GM23338 (cell line): ENCODE data around the gene DNAL4. TPM values are rescaled to one million over a fixed set of nuclear protein-coding genes. Genes with fewer than 3 reads are reported as not detected.
A peak's percentile ranks its signal among the peaks of the same experiment; 100 is the strongest.

Experiments used
- ATAC-seq: fragments of 200-7000 bp; cut with Tn5 transposase; 3 replicates; pipeline ENCODE4 v1.9.1; 2020
- DNase-seq: peaks from one replicate; pipeline ENCODE4 v3.0.0-alpha.2; 2015; ENCODE audit warnings: low spot score
- H2AFZ ChIP-seq: fragments of 200-600 bp; sonication (generic); 2 replicates; pipeline ENCODE4 v1.8.0; 2016; ENCODE audit warnings: antibody characterized with exemption, mild to moderate bottlenecking, moderate library complexity
- H3F3A ChIP-seq: fragments of 200-600 bp; sonication (generic); replicated peaks from 2 replicates; pipeline ENCODE4 v1.8.0; 2017; ENCODE audit warnings: antibody characterized with exemption, mixed run types, low read depth
- H3K27ac ChIP-seq: fragments of 200-600 bp; sonication (generic); 2 replicates; pipeline ENCODE4 v1.6.1; 2016; ENCODE audit warnings: low read depth
- H3K27me3 ChIP-seq: fragments of 200-600 bp; sonication (generic); 2 replicates; pipeline ENCODE4 v1.8.0; 2016; ENCODE audit warnings: mild to moderate bottlenecking, mixed run types, moderate library complexity; ENCODE audit not compliant: insufficient read depth
- H3K36me3 ChIP-seq: fragments of 200-600 bp; sonication (generic); 2 replicates; pipeline ENCODE4 v1.8.0; 2016; ENCODE audit warnings: mild to moderate bottlenecking; ENCODE audit not compliant: insufficient read depth
- H3K4me1 ChIP-seq: fragments of 200-600 bp; sonication (generic); 2 replicates; pipeline ENCODE4 v1.8.0; 2016; ENCODE audit warnings: mild to moderate bottlenecking, moderate library complexity; ENCODE audit not compliant: insufficient read depth
- H3K4me2 ChIP-seq: fragments of 200-600 bp; sonication (generic); 2 replicates; pipeline ENCODE4 v1.7.1; 2017; ENCODE audit warnings: mixed run types
- H3K4me3 ChIP-seq: fragments of 200-600 bp; sonication (generic); 2 replicates; pipeline ENCODE4 v1.6.1; 2016; ENCODE audit warnings: mixed run types
- H3K79me2 ChIP-seq: fragments of 200-600 bp; sonication (generic); replicated peaks from 2 replicates; pipeline ENCODE4 v1.8.0; 2017; ENCODE audit warnings: mild to moderate bottlenecking; ENCODE audit not compliant: insufficient read depth
- H3K9me2 ChIP-seq: fragments of 200-600 bp; sonication (generic); 2 replicates; pipeline ENCODE4 v1.8.0; 2017; ENCODE audit not compliant: insufficient read depth
- H4K20me1 ChIP-seq: fragments of 200-600 bp; sonication (generic); replicated peaks from 2 replicates; pipeline ENCODE4 v1.8.0; 2017; ENCODE audit warnings: mild to moderate bottlenecking; ENCODE audit not compliant: insufficient read depth
- H3K27ac Mint-ChIP-seq: 2 replicates; pipeline ENCODE4 v1.8.0; 2020; ENCODE audit warnings: inconsistent platforms, mild to moderate bottlenecking, moderate library complexity, mixed read lengths
- H3K27me3 Mint-ChIP-seq: 3 replicates; pipeline ENCODE4 v1.8.0; 2022; ENCODE audit warnings: low read depth, mild to moderate bottlenecking, moderate library complexity, mixed read lengths, inconsistent platforms; ENCODE audit not compliant: insufficient read depth, poor library complexity
- H3K36me3 Mint-ChIP-seq: 3 replicates; pipeline ENCODE4 v1.8.0; 2021; ENCODE audit warnings: low read depth, mild to moderate bottlenecking, inconsistent platforms, moderate library complexity, mixed read lengths
- H3K4me1 Mint-ChIP-seq: 3 replicates; pipeline ENCODE4 v1.8.0; 2020; ENCODE audit warnings: mild to moderate bottlenecking, inconsistent platforms, mixed read lengths
- H3K4me3 Mint-ChIP-seq: 3 replicates; pipeline ENCODE4 v1.8.0; 2021; ENCODE audit warnings: moderate library complexity, mild to moderate bottlenecking, inconsistent platforms, mixed read lengths
- H3K9me3 Mint-ChIP-seq: 3 replicates; pipeline ENCODE4 v1.8.0; 2020; ENCODE audit warnings: moderate library complexity, mild to moderate bottlenecking, inconsistent platforms, mixed read lengths
- CREB1 ChIP-seq: fragments of 250-450 bp; sonication (Bioruptor Pico); IDR thresholded peaks from 2 replicates; pipeline ENCODE4 v1.5.0; 2020; ENCODE audit warnings: low read depth, mild to moderate bottlenecking, moderate library complexity
- EZH2 ChIP-seq: fragments of 200-600 bp; sonication (generic); IDR thresholded peaks from one replicate; pipeline ENCODE4 v1.8.0; 2017; ENCODE audit warnings: antibody characterized with exemption, mild to moderate bottlenecking, low read depth; ENCODE audit not compliant: unreplicated experiment
- JUNB ChIP-seq: IDR thresholded peaks from one replicate; pipeline ENCODE4 v1.6.1; 2016; ENCODE audit warnings: antibody characterized with exemption; ENCODE audit not compliant: unreplicated experiment
- NANOG ChIP-seq: IDR thresholded peaks from 2 replicates; pipeline ENCODE4 v1.6.1; 2016; ENCODE audit warnings: antibody characterized with exemption, borderline replicate concordance
- POLR2AphosphoS5 ChIP-seq: IDR thresholded peaks from 2 replicates; pipeline ENCODE4 v1.6.1; 2016; ENCODE audit warnings: antibody characterized with exemption, low read depth
- ZNF331 ChIP-seq: fragments of 250-450 bp; sonication (Bioruptor Pico); IDR thresholded peaks from 2 replicates; pipeline ENCODE4 v1.5.0; 2020; ENCODE audit warnings: low read depth, mild to moderate bottlenecking, moderate library complexity
- polyA plus RNA-seq: library from polyadenylated mRNA; unstranded; fragments of >200 nt; fragmentation: Nextera tagmentation; extraction: Ambion mirVana; gene quantifications from 2 replicates; pipeline ENCODE4 v1.2.1, GENCODE V29; 2016
- total RNA-seq: library from RNA; depleted of rRNA; stranded (reverse); fragments of >200 nt; shearing (Covaris generic); gene quantifications from 2 replicates; pipeline ENCODE4 v1.2.3, GENCODE V29; 2014
- TF ChIP-seq, protein P1 (sequence below): IDR thresholded peaks from 2 replicates; pipeline ENCODE4 v1.6.1; 2016; ENCODE audit warnings: antibody characterized with exemption
- TF ChIP-seq, protein P2 (sequence below), 2 experiments: fragments of 200-600 bp in 1 of 2; sonication (generic) in 1 of 2; conservative IDR thresholded peaks; 2 replicates each; pipeline versions ENCODE4 v1.5.1 to v1.6.1; 2016 to 2017; ENCODE audit warnings: antibody characterized with exemption in 2 of 2, low read depth in 2 of 2, mild to moderate bottlenecking in 2 of 2, moderate library complexity in 1 of 2
- TF ChIP-seq, protein P3 (sequence below): IDR thresholded peaks from one replicate; pipeline ENCODE4 v1.6.1; 2018; ENCODE audit warnings: antibody characterized with exemption; ENCODE audit not compliant: unreplicated experiment

The DNAL4 gene
- total and polyA plus RNA-seq, 2 experiments from 2014 or later, result 9.3 to 10.0 TPM

DNA sequence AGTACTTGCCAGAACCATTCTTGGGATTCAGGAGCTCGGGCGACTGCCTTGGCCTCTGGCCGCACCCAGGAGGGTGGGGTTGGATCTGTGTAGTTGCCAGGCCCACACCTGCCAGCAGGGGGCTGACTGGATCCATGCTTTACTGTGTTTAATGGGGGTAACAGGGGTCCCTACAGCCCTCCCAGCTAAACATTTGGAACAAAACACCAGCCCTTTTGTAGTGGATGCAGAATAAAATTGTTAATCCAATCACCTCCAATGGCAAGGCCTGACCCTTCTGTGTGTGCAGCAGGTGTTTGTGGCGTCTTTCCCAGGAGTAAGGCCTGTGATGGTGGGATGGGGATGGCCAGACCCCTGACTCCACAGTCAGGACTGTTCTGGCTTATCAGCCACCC, 60.6 kb downstream of the DNAL4 start:
- H3K36me3 ChIP-seq, result peaks cover 7% of the 10 kb centered on the region; the same call in 1 of the 2 replicates
- H4K20me1 ChIP-seq, result peaks cover 11% of the 10 kb centered on the region; the same call in 1 of the 2 replicates
- ATAC-seq (peak; percentile 78), DNase-seq (peak; percentile 76)
- Mint-ChIP-seq H3K27me3 (peaks cover 24% of the 10 kb centered on the region), H3K4me1 (peaks cover 6% of the 10 kb centered on the region; the same call in 2 of the 3 replicates), H3K36me3 (peaks cover 58% of the 10 kb centered on the region), H3K27ac (no peak overlapping the region), H3K4me3 (no peak overlapping the region), H3K9me3 (no peaks in the 10 kb centered on the region)
- H3F3A ChIP-seq, result 0 out of 2 replicates have a peak, but pooled peaks cover 4% of the 10 kb centered on the region
- no peaks in the 10 kb centered on the region for H3K27me3 ChIP-seq
- H3K4me3 ChIP-seq, result no peak overlapping the region
- no peaks in the 10 kb centered on the region for H3K4me1 ChIP-seq
- no peak overlapping the region for H3K27ac ChIP-seq
- H2AFZ ChIP-seq, result no peak overlapping the region
- TF ChIP-seq JUNB (no peak), CREB1 (CRISPR knock-in tag) (no peak), POLR2AphosphoS5 (no peak), EZH2 (no peak), ZNF331 (CRISPR knock-in tag) (no peak)
- TF ChIP-seq, protein P1, sequence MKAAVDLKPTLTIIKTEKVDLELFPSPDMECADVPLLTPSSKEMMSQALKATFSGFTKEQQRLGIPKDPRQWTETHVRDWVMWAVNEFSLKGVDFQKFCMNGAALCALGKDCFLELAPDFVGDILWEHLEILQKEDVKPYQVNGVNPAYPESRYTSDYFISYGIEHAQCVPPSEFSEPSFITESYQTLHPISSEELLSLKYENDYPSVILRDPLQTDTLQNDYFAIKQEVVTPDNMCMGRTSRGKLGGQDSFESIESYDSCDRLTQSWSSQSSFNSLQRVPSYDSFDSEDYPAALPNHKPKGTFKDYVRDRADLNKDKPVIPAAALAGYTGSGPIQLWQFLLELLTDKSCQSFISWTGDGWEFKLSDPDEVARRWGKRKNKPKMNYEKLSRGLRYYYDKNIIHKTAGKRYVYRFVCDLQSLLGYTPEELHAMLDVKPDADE, result no peak
- TF ChIP-seq, protein P2, sequence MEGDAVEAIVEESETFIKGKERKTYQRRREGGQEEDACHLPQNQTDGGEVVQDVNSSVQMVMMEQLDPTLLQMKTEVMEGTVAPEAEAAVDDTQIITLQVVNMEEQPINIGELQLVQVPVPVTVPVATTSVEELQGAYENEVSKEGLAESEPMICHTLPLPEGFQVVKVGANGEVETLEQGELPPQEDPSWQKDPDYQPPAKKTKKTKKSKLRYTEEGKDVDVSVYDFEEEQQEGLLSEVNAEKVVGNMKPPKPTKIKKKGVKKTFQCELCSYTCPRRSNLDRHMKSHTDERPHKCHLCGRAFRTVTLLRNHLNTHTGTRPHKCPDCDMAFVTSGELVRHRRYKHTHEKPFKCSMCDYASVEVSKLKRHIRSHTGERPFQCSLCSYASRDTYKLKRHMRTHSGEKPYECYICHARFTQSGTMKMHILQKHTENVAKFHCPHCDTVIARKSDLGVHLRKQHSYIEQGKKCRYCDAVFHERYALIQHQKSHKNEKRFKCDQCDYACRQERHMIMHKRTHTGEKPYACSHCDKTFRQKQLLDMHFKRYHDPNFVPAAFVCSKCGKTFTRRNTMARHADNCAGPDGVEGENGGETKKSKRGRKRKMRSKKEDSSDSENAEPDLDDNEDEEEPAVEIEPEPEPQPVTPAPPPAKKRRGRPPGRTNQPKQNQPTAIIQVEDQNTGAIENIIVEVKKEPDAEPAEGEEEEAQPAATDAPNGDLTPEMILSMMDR (conservative IDR thresholded peaks at IDR 0.05; ENCODE audit: low read depth in 2 of 2), result peak; percentile 74 to 83
- TF ChIP-seq, protein P3, sequence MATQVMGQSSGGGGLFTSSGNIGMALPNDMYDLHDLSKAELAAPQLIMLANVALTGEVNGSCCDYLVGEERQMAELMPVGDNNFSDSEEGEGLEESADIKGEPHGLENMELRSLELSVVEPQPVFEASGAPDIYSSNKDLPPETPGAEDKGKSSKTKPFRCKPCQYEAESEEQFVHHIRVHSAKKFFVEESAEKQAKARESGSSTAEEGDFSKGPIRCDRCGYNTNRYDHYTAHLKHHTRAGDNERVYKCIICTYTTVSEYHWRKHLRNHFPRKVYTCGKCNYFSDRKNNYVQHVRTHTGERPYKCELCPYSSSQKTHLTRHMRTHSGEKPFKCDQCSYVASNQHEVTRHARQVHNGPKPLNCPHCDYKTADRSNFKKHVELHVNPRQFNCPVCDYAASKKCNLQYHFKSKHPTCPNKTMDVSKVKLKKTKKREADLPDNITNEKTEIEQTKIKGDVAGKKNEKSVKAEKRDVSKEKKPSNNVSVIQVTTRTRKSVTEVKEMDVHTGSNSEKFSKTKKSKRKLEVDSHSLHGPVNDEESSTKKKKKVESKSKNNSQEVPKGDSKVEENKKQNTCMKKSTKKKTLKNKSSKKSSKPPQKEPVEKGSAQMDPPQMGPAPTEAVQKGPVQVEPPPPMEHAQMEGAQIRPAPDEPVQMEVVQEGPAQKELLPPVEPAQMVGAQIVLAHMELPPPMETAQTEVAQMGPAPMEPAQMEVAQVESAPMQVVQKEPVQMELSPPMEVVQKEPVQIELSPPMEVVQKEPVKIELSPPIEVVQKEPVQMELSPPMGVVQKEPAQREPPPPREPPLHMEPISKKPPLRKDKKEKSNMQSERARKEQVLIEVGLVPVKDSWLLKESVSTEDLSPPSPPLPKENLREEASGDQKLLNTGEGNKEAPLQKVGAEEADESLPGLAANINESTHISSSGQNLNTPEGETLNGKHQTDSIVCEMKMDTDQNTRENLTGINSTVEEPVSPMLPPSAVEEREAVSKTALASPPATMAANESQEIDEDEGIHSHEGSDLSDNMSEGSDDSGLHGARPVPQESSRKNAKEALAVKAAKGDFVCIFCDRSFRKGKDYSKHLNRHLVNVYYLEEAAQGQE, result no peak
- H3K4me2 ChIP-seq, result no peak overlapping the region
- no peaks in the 10 kb centered on the region for H3K9me2 ChIP-seq
- no peaks in the 10 kb centered on the region for H3K79me2 ChIP-seq

DNA sequence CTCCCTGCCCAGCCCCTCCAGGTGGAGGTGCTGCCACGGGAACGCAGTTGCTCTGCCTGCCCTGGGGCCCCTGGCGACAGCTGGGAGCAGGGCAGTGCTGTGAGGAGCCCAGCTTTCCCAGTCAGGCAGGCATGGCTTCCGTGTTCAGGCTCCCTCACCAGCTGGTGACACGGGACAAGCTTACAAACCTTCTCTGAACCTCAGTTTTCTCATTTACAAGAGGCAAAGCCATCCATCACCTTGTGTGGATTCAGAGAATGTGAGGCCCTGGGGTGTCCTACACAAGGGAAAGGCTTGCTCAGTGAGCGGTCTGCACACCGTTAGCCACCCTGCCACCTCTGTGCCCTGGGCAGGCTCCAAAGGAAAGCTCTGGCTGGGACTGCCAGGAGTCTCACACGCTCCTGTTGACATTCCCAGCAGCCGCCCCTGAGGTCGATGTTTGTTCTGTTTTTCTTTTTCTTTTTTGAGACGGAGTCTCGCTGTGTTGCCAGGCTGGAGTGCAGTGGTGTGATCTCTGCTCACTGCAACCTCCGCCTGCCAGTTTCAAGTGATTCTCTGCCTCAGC, 61.6 kb downstream of the DNAL4 start:
- H2AFZ ChIP-seq, result no peak overlapping the region
- ATAC-seq (no peak), DNase-seq (no peak)
- 0 out of 2 replicates have a peak, but pooled peaks cover 4% of the 10 kb centered on the region for H3F3A ChIP-seq
- no peaks in the 10 kb centered on the region for H3K79me2 ChIP-seq
- Mint-ChIP-seq H3K36me3 (peaks cover 59% of the 10 kb centered on the region), H3K27me3 (peaks cover 18% of the 10 kb centered on the region), H3K4me1 (peaks cover 6% of the 10 kb centered on the region; the same call in 2 of the 3 replicates), H3K4me3 (no peak overlapping the region), H3K27ac (no peak overlapping the region), H3K9me3 (no peaks in the 10 kb centered on the region)
- no peak overlapping the region for H3K4me2 ChIP-seq
- H3K9me2 ChIP-seq, result no peaks in the 10 kb centered on the region
- no peaks in the 10 kb centered on the region for H3K27me3 ChIP-seq
- H4K20me1 ChIP-seq, result peaks cover 11% of the 10 kb centered on the region
- no peak overlapping the region for H3K27ac ChIP-seq
- H3K36me3 ChIP-seq, result peaks cover 12% of the 10 kb centered on the region; the same call in 1 of the 2 replicates
- no peak overlapping the region for H3K4me3 ChIP-seq
- H3K4me1 ChIP-seq, result no peaks in the 10 kb centered on the region
- TF ChIP-seq CREB1 (CRISPR knock-in tag), result no peak
- no peak for TF ChIP-seq ZNF331 (CRISPR knock-in tag)
- TF ChIP-seq JUNB, result no peak
- no peak for TF ChIP-seq EZH2
- no peak for TF ChIP-seq NANOG
- TF ChIP-seq, protein P1, result no peak
